Upper lobe of right lung (tissue), 1 donor: ENCODE results near the gene KCNQ5. TPM values are rescaled to one million over a fixed set of nuclear protein-coding genes. Genes with fewer than 3 reads are reported as not detected.

Source experiments
- ATAC-seq: fragments of 200-7000 bp; cut with Tn5 transposase; one replicate; pipeline ENCODE4 v1.9.1; 2020; ENCODE audit warnings: mild to moderate bottlenecking, moderate library complexity
- DNase-seq: peaks from one replicate; pipeline ENCODE4 v3.0.0-alpha.2; 2020
- H3K27ac ChIP-seq: fragments of 200-600 bp; one replicate; pipeline ENCODE4 v1.8.0; 2022
- H3K27me3 ChIP-seq: fragments of 200-600 bp; one replicate; pipeline ENCODE4 v1.8.0; 2022; ENCODE audit warnings: mild to moderate bottlenecking
- H3K36me3 ChIP-seq: fragments of 200-600 bp; one replicate; pipeline ENCODE4 v1.8.0; 2022
- H3K4me1 ChIP-seq: fragments of 200-600 bp; one replicate; pipeline ENCODE4 v1.8.0; 2022
- H3K4me3 ChIP-seq: fragments of 200-600 bp; one replicate; pipeline ENCODE4 v1.8.0; 2022; ENCODE audit warnings: mild to moderate bottlenecking
- H3K9me3 ChIP-seq: fragments of 200-600 bp; one replicate; pipeline ENCODE4 v1.8.0; 2022
- intact Hi-C: fragments of 100-400 bp; cut with DNase I; formaldehyde crosslinking; loops from one replicate; pipeline ENCODE4 v1.11.0; 2022
- total RNA-seq: library from RNA; stranded (reverse); fragmentation: NEBNext Ultra II Directional; extraction: Animal tissue kit (Norgen Biotek cat#: 25700); gene quantifications from one replicate; pipeline ENCODE4 v1.2.1, GENCODE V29; 2021
- TF ChIP-seq, protein P1 (sequence below): fragments of 200-600 bp; IDR thresholded peaks from one replicate; pipeline ENCODE4 v1.8.0; 2022; ENCODE audit warnings: antibody characterized with exemption
- donor health status: DM: no; HTN: yes; CAD: no; lungs with severe emphysema.

Gene KCNQ5
- total RNA-seq, 1 donor from 2014 or later: 1.3 TPM

DNA sequence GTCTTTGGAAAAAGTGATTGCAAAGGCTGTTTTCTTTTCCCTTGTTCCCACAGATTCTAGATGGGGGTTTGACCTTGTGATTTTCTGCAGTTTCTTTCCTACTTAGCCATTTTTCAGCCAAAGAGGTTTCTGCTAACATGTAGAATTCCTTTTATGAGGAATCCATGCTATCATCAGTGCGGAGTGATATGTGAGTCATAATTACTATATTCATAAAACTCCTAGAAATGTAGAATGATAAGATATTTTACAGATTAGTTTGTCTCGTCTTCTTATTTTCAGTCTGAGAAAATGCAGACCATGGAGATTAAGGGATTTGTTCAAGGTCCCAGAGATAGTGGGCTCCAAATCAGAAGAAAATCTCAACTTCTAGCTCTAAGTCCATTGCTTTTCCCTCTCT lies 98.6 kb downstream of the KCNQ5 start:
- no peaks in the 10 kb centered on the region for H3K36me3 ChIP-seq
- H3K27ac ChIP-seq: no peak overlapping the region
- TF ChIP-seq, protein P1, sequence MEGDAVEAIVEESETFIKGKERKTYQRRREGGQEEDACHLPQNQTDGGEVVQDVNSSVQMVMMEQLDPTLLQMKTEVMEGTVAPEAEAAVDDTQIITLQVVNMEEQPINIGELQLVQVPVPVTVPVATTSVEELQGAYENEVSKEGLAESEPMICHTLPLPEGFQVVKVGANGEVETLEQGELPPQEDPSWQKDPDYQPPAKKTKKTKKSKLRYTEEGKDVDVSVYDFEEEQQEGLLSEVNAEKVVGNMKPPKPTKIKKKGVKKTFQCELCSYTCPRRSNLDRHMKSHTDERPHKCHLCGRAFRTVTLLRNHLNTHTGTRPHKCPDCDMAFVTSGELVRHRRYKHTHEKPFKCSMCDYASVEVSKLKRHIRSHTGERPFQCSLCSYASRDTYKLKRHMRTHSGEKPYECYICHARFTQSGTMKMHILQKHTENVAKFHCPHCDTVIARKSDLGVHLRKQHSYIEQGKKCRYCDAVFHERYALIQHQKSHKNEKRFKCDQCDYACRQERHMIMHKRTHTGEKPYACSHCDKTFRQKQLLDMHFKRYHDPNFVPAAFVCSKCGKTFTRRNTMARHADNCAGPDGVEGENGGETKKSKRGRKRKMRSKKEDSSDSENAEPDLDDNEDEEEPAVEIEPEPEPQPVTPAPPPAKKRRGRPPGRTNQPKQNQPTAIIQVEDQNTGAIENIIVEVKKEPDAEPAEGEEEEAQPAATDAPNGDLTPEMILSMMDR: no peak
- no peaks in the 10 kb centered on the region for H3K9me3 ChIP-seq
- DNase-seq: no peak
- intact Hi-C loops: no loop called here
- no peak overlapping the region for H3K4me3 ChIP-seq
- no peaks in the 10 kb centered on the region for H3K27me3 ChIP-seq
- no peak for ATAC-seq
- H3K4me1 ChIP-seq: no peaks in the 10 kb centered on the region

DNA sequence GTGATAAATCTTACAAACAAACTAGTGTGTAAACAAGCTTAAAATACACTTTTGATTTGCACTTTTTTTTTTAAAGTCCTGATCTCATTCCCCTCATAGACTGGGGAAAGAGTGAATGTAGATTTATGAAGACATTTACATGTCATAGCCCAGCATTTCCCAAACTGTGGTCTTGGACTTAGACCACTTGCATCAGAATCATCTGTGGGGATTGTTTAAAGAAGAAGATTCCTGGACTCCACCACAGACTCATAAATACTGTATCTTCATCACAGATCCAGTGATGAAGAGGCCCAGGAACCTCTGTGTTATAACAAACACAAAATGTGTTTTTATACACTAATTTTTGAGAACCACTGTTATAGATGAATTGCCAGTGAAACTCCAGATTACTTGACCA lies 99.5 kb downstream of the KCNQ5 start:
- Histone ChIP-seq H3K4me1 (no peaks in the 10 kb centered on the region), H3K4me3 (no peak overlapping the region), H3K27me3 (no peaks in the 10 kb centered on the region), H3K27ac (no peak overlapping the region), H3K36me3 (no peaks in the 10 kb centered on the region), H3K9me3 (no peaks in the 10 kb centered on the region)
- ATAC-seq (no peak), DNase-seq (no peak)
- intact Hi-C loops: no loop called here
- TF ChIP-seq, protein P1: no peak

DNA sequence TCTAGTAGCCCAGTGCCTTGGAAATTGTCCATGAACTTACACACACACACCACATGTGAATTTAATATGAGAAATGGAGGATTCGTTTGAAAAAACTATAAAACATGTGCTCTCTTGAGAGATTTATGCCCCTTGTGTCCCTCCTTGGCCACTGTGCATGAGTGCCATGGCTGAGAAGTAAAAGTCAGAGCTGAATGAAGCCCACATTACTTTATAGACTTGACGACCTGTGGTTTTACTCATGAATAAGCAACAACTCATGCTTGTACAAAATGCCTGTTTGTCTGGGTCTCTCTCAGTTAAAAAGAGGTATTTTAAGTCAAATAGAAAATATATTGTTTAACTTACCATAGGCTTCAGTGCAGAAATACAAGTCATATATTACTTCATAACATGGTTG lies 102.7 kb downstream of the KCNQ5 start:
- TF ChIP-seq, protein P1: no peak
- H3K27me3 ChIP-seq: no peaks in the 10 kb centered on the region
- H3K9me3 ChIP-seq: no peaks in the 10 kb centered on the region
- no peak overlapping the region for H3K27ac ChIP-seq
- no peak overlapping the region for H3K4me3 ChIP-seq
- H3K36me3 ChIP-seq: no peaks in the 10 kb centered on the region
- no peaks in the 10 kb centered on the region for H3K4me1 ChIP-seq
- DNase-seq: no peak
- intact Hi-C loops: no loop called here
- ATAC-seq: no peak

DNA sequence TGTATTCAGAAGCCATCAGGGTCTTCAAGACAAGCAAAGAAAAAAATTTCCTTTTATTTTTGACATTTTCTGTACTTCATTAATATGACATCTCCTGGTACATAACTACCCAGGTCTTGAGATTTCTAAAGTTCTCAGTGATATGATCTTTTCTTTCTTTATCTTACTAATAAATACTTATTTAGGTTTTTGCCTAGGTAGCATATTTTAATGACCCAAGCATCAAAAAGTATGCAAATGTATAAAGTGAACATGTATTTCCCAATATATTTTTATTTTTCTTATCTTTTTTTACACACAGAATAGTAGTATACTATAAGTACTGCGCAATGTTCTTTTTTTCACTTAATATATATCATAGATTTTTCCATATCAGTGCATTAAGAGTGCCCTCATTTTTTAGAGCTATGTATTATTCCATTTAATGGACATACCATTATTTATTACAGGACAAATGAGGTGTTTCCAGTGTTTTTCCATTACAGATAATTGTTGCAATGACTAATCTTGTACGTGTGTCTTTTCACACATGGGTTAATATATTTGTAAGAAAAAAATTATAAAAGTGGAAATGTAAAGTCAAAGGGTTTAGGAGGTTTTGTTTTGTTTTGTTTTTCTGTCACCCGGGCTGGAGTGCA lies 107.0 kb downstream of the KCNQ5 start:
- no peaks in the 10 kb centered on the region for H3K36me3 ChIP-seq
- H3K4me3 ChIP-seq: no peak overlapping the region
- no peaks in the 10 kb centered on the region for H3K4me1 ChIP-seq
- DNase-seq (no peak), ATAC-seq (no peak)
- H3K9me3 ChIP-seq: no peaks in the 10 kb centered on the region
- TF ChIP-seq, protein P1: no peak
- intact Hi-C loops: no loop called here
- no peak overlapping the region for H3K27ac ChIP-seq
- H3K27me3 ChIP-seq: no peaks in the 10 kb centered on the region

DNA sequence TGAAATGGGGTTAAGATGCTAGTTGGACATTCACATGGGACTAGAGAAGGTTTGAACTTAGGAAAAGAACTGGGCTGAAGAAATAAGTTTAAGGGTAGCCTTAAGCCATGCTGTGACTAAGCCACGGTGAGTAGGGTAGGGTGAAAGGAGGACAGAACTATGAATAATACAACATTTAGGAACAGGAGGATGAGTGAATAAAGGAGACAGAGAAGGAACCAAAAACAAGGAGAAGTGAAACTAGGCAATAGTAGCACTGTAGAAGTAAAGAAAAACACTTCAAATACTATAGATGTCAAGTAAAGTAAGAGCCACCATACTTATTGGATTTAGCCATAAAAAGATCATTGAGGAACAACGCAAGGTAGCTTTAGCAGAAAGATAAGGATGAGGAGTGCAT lies 111.2 kb downstream of the KCNQ5 start:
- no peaks in the 10 kb centered on the region for H3K36me3 ChIP-seq
- no peak overlapping the region for H3K4me3 ChIP-seq
- no peaks in the 10 kb centered on the region for H3K9me3 ChIP-seq
- TF ChIP-seq, protein P1: no peak
- ATAC-seq (no peak), DNase-seq (no peak)
- no peaks in the 10 kb centered on the region for H3K27me3 ChIP-seq
- H3K27ac ChIP-seq: no peak overlapping the region
- intact Hi-C loops: no loop called here
- H3K4me1 ChIP-seq: no peaks in the 10 kb centered on the region

DNA sequence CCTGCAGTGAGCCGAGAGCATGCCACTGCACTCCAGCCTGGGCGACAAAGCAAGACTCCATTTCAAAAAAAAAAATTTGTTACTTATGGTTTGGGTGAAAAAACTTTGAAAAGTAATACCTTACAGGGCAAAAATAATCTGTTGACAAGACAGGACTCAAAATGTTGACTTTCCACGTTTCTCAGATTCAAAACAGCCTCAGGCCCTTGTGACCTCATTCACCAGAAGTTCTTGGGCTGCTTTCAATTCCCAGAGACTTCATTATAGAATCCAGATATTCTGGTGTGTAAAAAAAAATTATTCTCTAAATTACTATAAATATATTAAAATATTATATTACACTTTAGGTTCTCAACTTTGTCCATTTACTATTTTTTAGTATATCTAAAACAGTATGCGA lies 116.2 kb downstream of the KCNQ5 start:
- no peak overlapping the region for H3K4me3 ChIP-seq
- DNase-seq: no peak
- no peaks in the 10 kb centered on the region for H3K27me3 ChIP-seq
- H3K36me3 ChIP-seq: no peaks in the 10 kb centered on the region
- ATAC-seq: no peak
- no peaks in the 10 kb centered on the region for H3K4me1 ChIP-seq
- intact Hi-C loops: no loop called here
- H3K27ac ChIP-seq: no peak overlapping the region
- no peaks in the 10 kb centered on the region for H3K9me3 ChIP-seq
- TF ChIP-seq, protein P1: no peak
